ENCODE results near the gene ANKMY1.

- TF ChIP-seq, protein P1, sequence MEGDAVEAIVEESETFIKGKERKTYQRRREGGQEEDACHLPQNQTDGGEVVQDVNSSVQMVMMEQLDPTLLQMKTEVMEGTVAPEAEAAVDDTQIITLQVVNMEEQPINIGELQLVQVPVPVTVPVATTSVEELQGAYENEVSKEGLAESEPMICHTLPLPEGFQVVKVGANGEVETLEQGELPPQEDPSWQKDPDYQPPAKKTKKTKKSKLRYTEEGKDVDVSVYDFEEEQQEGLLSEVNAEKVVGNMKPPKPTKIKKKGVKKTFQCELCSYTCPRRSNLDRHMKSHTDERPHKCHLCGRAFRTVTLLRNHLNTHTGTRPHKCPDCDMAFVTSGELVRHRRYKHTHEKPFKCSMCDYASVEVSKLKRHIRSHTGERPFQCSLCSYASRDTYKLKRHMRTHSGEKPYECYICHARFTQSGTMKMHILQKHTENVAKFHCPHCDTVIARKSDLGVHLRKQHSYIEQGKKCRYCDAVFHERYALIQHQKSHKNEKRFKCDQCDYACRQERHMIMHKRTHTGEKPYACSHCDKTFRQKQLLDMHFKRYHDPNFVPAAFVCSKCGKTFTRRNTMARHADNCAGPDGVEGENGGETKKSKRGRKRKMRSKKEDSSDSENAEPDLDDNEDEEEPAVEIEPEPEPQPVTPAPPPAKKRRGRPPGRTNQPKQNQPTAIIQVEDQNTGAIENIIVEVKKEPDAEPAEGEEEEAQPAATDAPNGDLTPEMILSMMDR (conservative IDR thresholded peaks at IDR 0.05; ENCODE audit: low read depth in 2 of 2), result no peak
- TF ChIP-seq POLR2AphosphoS5 (IDR thresholded peaks at IDR 0.05; ENCODE audit: low read depth) (no peak), ZNF331 (CRISPR knock-in tag; IDR thresholded peaks at IDR 0.05; ENCODE audit: low read depth) (no peak), EZH2phosphoT487 (IDR thresholded peaks at IDR 0.05; ENCODE audit: unreplicated experiment) (no peak), ZNF114 (CRISPR knock-in tag; IDR thresholded peaks at IDR 0.05) (no peak), EZH2 (IDR thresholded peaks at IDR 0.05; ENCODE audit: low read depth, unreplicated experiment) (no peak), STAT1 (IDR thresholded peaks at IDR 0.05; ENCODE audit: unreplicated experiment) (no peak), CREB1 (CRISPR knock-in tag; IDR thresholded peaks at IDR 0.05; ENCODE audit: low read depth) (no peak), JUNB (IDR thresholded peaks at IDR 0.05; ENCODE audit: unreplicated experiment) (no peak), NANOG (IDR thresholded peaks at IDR 0.05; ENCODE audit: borderline replicate concordance) (no peak)
- TF ChIP-seq, protein P2, sequence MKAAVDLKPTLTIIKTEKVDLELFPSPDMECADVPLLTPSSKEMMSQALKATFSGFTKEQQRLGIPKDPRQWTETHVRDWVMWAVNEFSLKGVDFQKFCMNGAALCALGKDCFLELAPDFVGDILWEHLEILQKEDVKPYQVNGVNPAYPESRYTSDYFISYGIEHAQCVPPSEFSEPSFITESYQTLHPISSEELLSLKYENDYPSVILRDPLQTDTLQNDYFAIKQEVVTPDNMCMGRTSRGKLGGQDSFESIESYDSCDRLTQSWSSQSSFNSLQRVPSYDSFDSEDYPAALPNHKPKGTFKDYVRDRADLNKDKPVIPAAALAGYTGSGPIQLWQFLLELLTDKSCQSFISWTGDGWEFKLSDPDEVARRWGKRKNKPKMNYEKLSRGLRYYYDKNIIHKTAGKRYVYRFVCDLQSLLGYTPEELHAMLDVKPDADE (IDR thresholded peaks at IDR 0.05), result no peak
- TF ChIP-seq, protein P3, sequence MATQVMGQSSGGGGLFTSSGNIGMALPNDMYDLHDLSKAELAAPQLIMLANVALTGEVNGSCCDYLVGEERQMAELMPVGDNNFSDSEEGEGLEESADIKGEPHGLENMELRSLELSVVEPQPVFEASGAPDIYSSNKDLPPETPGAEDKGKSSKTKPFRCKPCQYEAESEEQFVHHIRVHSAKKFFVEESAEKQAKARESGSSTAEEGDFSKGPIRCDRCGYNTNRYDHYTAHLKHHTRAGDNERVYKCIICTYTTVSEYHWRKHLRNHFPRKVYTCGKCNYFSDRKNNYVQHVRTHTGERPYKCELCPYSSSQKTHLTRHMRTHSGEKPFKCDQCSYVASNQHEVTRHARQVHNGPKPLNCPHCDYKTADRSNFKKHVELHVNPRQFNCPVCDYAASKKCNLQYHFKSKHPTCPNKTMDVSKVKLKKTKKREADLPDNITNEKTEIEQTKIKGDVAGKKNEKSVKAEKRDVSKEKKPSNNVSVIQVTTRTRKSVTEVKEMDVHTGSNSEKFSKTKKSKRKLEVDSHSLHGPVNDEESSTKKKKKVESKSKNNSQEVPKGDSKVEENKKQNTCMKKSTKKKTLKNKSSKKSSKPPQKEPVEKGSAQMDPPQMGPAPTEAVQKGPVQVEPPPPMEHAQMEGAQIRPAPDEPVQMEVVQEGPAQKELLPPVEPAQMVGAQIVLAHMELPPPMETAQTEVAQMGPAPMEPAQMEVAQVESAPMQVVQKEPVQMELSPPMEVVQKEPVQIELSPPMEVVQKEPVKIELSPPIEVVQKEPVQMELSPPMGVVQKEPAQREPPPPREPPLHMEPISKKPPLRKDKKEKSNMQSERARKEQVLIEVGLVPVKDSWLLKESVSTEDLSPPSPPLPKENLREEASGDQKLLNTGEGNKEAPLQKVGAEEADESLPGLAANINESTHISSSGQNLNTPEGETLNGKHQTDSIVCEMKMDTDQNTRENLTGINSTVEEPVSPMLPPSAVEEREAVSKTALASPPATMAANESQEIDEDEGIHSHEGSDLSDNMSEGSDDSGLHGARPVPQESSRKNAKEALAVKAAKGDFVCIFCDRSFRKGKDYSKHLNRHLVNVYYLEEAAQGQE (IDR thresholded peaks at IDR 0.05; ENCODE audit: unreplicated experiment), result no peak
Measured at GRCh38 chr2:240588669-240589068, 30.9 kb upstream of the ANKMY1 start.
